OCI-LY1 (cell line): Measurements from ENCODE around the gene PRAMEF1.

Source experiments
- H2AFZ ChIP-seq: fragments of 200-600 bp; sonication (generic), shearing (Covaris generic); 2 replicates; pipeline ENCODE4 v1.6.0; 2014; ENCODE audit warnings: antibody characterized with exemption, mild to moderate bottlenecking, low read length
- H3F3A ChIP-seq: fragments of 200-600 bp; sonication (generic), shearing (Covaris generic); 2 replicates; pipeline ENCODE4 v1.6.0; 2014; ENCODE audit warnings: mild to moderate bottlenecking, antibody characterized with exemption, low read length, moderate library complexity; ENCODE audit not compliant: insufficient read depth
- H3K27ac ChIP-seq: fragments of 200-600 bp; sonication (generic); 2 replicates; pipeline ENCODE4 v1.5.1; 2014; ENCODE audit warnings: low read length, mixed run types, mild to moderate bottlenecking, low read depth; ENCODE audit not compliant: poor library complexity, severe bottlenecking
- H3K27me3 ChIP-seq: fragments of 200-600 bp; sonication (generic); 2 replicates; pipeline ENCODE4 v1.6.0; 2014; ENCODE audit warnings: antibody characterized with exemption, mild to moderate bottlenecking, low read length, moderate library complexity; ENCODE audit not compliant: insufficient read depth
- H3K36me3 ChIP-seq: fragments of 200-600 bp; sonication (generic); 2 replicates; pipeline ENCODE4 v1.6.1; 2014; ENCODE audit warnings: mild to moderate bottlenecking, antibody characterized with exemption, low read length, moderate library complexity, mixed read lengths; ENCODE audit not compliant: insufficient read depth
- H3K4me1 ChIP-seq: fragments of 200-600 bp; sonication (generic); 2 replicates; pipeline ENCODE4 v1.5.1; 2014; ENCODE audit warnings: mild to moderate bottlenecking, low read length, moderate library complexity; ENCODE audit not compliant: insufficient read depth, severe bottlenecking
- H3K4me2 ChIP-seq: fragments of 200-600 bp; sonication (generic), shearing (Covaris generic); 2 replicates; pipeline ENCODE4 v1.6.1; 2014; ENCODE audit warnings: low read length
- H3K4me3 ChIP-seq: fragments of 200-600 bp; sonication (generic); 2 replicates; pipeline ENCODE4 v1.5.1; 2014; ENCODE audit warnings: low read length, low read depth, mild to moderate bottlenecking, mixed read lengths; ENCODE audit not compliant: poor library complexity, severe bottlenecking
- H3K79me2 ChIP-seq: fragments of 200-600 bp; shearing (Covaris generic); 2 replicates; pipeline ENCODE4 v1.6.1; 2016; ENCODE audit warnings: mixed run types, low read length, mixed read lengths; ENCODE audit not compliant: insufficient read depth
- H3K9ac ChIP-seq: fragments of 200-600 bp; sonication (generic), shearing (Covaris generic); 2 replicates; pipeline ENCODE4 v1.6.1; 2014; ENCODE audit warnings: mild to moderate bottlenecking, low read length, mixed read lengths
- H3K9me2 ChIP-seq: fragments of 200-600 bp; sonication (generic), shearing (Covaris generic); 2 replicates; pipeline ENCODE4 v1.6.1; 2014; ENCODE audit warnings: low read depth, mild to moderate bottlenecking, low read length, mixed read lengths
- H3K9me3 ChIP-seq: fragments of 200-600 bp; shearing (Covaris generic); 2 replicates; pipeline ENCODE4 v1.6.1; 2014; ENCODE audit warnings: low read length, mixed read lengths
- H4K20me1 ChIP-seq: fragments of 200-600 bp; sonication (generic), shearing (Covaris generic); 2 replicates; pipeline ENCODE4 v1.6.0; 2016; ENCODE audit warnings: mild to moderate bottlenecking, low read length; ENCODE audit not compliant: insufficient read depth
- CTCF ChIP-seq: fragments of 200-600 bp; sonication (generic), shearing (Covaris generic); IDR thresholded peaks from 2 replicates; pipeline ENCODE4 v1.5.1; 2017; ENCODE audit warnings: mild to moderate bottlenecking, antibody characterized with exemption, low read length, moderate library complexity, mixed read lengths
- EZH2 ChIP-seq: fragments of 200-600 bp; sonication (generic), shearing (Covaris generic); IDR thresholded peaks from 2 replicates; pipeline ENCODE4 v1.8.0; 2017; ENCODE audit warnings: borderline replicate concordance, mixed run types, mild to moderate bottlenecking, antibody characterized with exemption, low read length, moderate library complexity, mixed read lengths

PRAMEF1 gene

GRCh38 chr1:12775443-12775842 is 15.8 kb upstream of the PRAMEF1 start:
- Histone ChIP-seq H3K27me3 (0 out of 2 replicates have a peak, but pooled peaks cover 4% of the 10 kb centered on the region), H2AFZ (no peak overlapping the region), H3K9me2 (no peaks in the 10 kb centered on the region), H3K27ac (no peak overlapping the region), H3K4me2 (no peak overlapping the region), H4K20me1 (no peaks in the 10 kb centered on the region), H3K9ac (no peak overlapping the region), H3K4me1 (no peaks in the 10 kb centered on the region), H3K9me3 (no peaks in the 10 kb centered on the region), H3K36me3 (no peaks in the 10 kb centered on the region), H3K79me2 (no peaks in the 10 kb centered on the region), H3K4me3 (no peak overlapping the region), H3F3A (no peaks in the 10 kb centered on the region)
- TF ChIP-seq EZH2 = no peak
- no peak for TF ChIP-seq CTCF

- Histone ChIP-seq H3F3A (no peaks in the 10 kb centered on the region), H3K4me2 (no peak overlapping the region), H4K20me1 (no peaks in the 10 kb centered on the region), H3K4me1 (no peaks in the 10 kb centered on the region), H3K79me2 (no peaks in the 10 kb centered on the region), H3K9me2 (no peaks in the 10 kb centered on the region), H3K4me3 (no peak overlapping the region), H2AFZ (no peak overlapping the region), H3K27me3 (0 out of 2 replicates have a peak, but pooled peaks cover 4% of the 10 kb centered on the region), H3K9ac (no peak overlapping the region), H3K36me3 (no peaks in the 10 kb centered on the region), H3K27ac (no peak overlapping the region), H3K9me3 (no peaks in the 10 kb centered on the region)
- TF ChIP-seq CTCF = no peak
- no peak for TF ChIP-seq EZH2
These were observed 14.2 kb upstream of the PRAMEF1 start for GRCh38 chr1:12776801-12777557.

- H3K9me3 ChIP-seq = no peaks in the 10 kb centered on the region
- H3F3A ChIP-seq = no peaks in the 10 kb centered on the region
- H3K9me2 ChIP-seq = no peaks in the 10 kb centered on the region
- 0 out of 2 replicates have a peak, but pooled peaks cover 4% of the 10 kb centered on the region for H3K27me3 ChIP-seq
- TF ChIP-seq CTCF (no peak), EZH2 (no peak)
- no peaks in the 10 kb centered on the region for H3K79me2 ChIP-seq
- no peak overlapping the region for H3K9ac ChIP-seq
- no peak overlapping the region for H3K4me3 ChIP-seq
- H2AFZ ChIP-seq = no peak overlapping the region
- no peaks in the 10 kb centered on the region for H3K4me1 ChIP-seq
- H3K36me3 ChIP-seq = no peaks in the 10 kb centered on the region
- H4K20me1 ChIP-seq = no peaks in the 10 kb centered on the region
- H3K4me2 ChIP-seq = no peak overlapping the region
- H3K27ac ChIP-seq = no peak overlapping the region
These were observed 13.1 kb upstream of the PRAMEF1 start for GRCh38 chr1:12778061-12778460.
